T-cell (primary cell): ENCODE results near the gene TENM4. TPM values are rescaled to one million over a fixed set of nuclear protein-coding genes. Genes with fewer than 3 reads are reported as not detected.

Experiments used
- ATAC-seq, 4 experiments: fragments of 200-7000 bp in 3 of 4; fragments of 150-1000 bp in 1 of 4; cut with Tn5 transposase; replicated peaks in 1 of 4; 1 replicate in 3 of 4; 2 replicates in 1 of 4; pipeline ENCODE4 v1.10.0; 2021; ENCODE audit warnings: moderate library complexity in 3 of 4, mild to moderate bottlenecking in 2 of 4, moderate number of reproducible peaks in 1 of 4
- CTCF ChIA-PET, 2 donors: fragments of 300-600 bp; sonication (Branson Sonifier 250); formaldehyde crosslinking; loops; one replicate each; lab custom pipeline; 2022; ENCODE audit warnings: antibody characterized with exemption in 2 of 2; lab: Charles Lee
- POLR2A ChIA-PET, 2 donors: fragments of 300-600 bp; sonication (Branson Sonifier 250); formaldehyde crosslinking; loops; one replicate each; lab custom pipeline; 2022; ENCODE audit warnings: antibody characterized with exemption in 2 of 2; lab: Charles Lee
- DNase-seq, 35 experiments: peaks; one replicate each; pipeline versions ENCODE4 v3.0.0 to v3.0.0-alpha.2; 2013 to 2023
- H3K27ac ChIP-seq: one replicate; pipeline ENCODE4 v1.5.1; 2013; ENCODE audit warnings: low read length
- H3K27me3 ChIP-seq, 2 experiments: replicated peaks in 1 of 2; 1 replicate in 1 of 2; 2 replicates in 1 of 2; pipeline versions ENCODE4 v1.6.1 to v1.7.0; 2013; ENCODE audit warnings: low read length in 1 of 2, mixed read lengths in 1 of 2; ENCODE audit not compliant: control insufficient read depth in 2 of 2, insufficient read depth in 2 of 2; ENCODE audit errors: extremely low read depth in 1 of 2
- H3K36me3 ChIP-seq, 2 donors: 1 replicate in 1 of 2; 2 replicates in 1 of 2; pipeline versions ENCODE4 v1.6.1 to v1.7.0; 2013; ENCODE audit warnings: low read length in 1 of 2; ENCODE audit not compliant: control insufficient read depth in 2 of 2, insufficient read depth in 1 of 2; ENCODE audit errors: extremely low read depth in 1 of 2
- H3K4me1 ChIP-seq, 2 experiments: 1 replicate in 1 of 2; 2 replicates in 1 of 2; pipeline versions ENCODE4 v1.6.1 to v1.7.0; 2013; ENCODE audit warnings: low read length in 2 of 2, mixed read lengths in 1 of 2; ENCODE audit not compliant: insufficient read depth in 2 of 2, control insufficient read depth in 1 of 2; ENCODE audit errors: extremely low read depth in 1 of 2
- H3K4me3 ChIP-seq, 2 donors: 1 replicate in 1 of 2; 2 replicates in 1 of 2; pipeline versions ENCODE4 v1.5.1 to v1.7.0; 2013; ENCODE audit warnings: mild to moderate bottlenecking in 2 of 2, low read length in 1 of 2, moderate library complexity in 1 of 2; ENCODE audit not compliant: control insufficient read depth in 1 of 2; ENCODE audit errors: extremely low read depth in 1 of 2
- H3K9me3 ChIP-seq: 2 replicates; pipeline ENCODE4 v1.7.0; 2013
- H3K27ac Mint-ChIP-seq, 2 donors: one replicate each; pipeline ENCODE4 v1.8.0; 2020 to 2021; ENCODE audit warnings: mild to moderate bottlenecking in 2 of 2, mixed read lengths in 2 of 2
- H3K27me3 Mint-ChIP-seq, 2 donors: one replicate each; pipeline ENCODE4 v1.8.0; 2021 to 2022; ENCODE audit warnings: mixed read lengths in 2 of 2
- H3K36me3 Mint-ChIP-seq: one replicate; pipeline ENCODE4 v1.8.0; 2021; ENCODE audit warnings: mixed read lengths
- H3K4me1 Mint-ChIP-seq, 3 donors: one replicate each; pipeline ENCODE4 v1.8.0; 2020 to 2022; ENCODE audit warnings: mixed read lengths in 3 of 3, mild to moderate bottlenecking in 1 of 3
- H3K4me3 Mint-ChIP-seq, 3 donors: one replicate each; pipeline ENCODE4 v1.8.0; 2020 to 2022; ENCODE audit warnings: mild to moderate bottlenecking in 3 of 3, mixed read lengths in 3 of 3, moderate library complexity in 3 of 3
- H3K9me3 Mint-ChIP-seq, 3 donors: one replicate each; pipeline ENCODE4 v1.8.0; 2020 to 2022; ENCODE audit warnings: mixed read lengths in 3 of 3
- WGBS: methylation state at CpG from one replicate; pipeline ENCODE4 v1.1.5; 2013; ENCODE audit warnings: missing lambda C conversion rate; ENCODE audit not compliant: insufficient coverage; 5-methylcytosine and 5-hydroxymethylcytosine counted together
- total RNA-seq, 35 experiments: library from RNA in 6 of 35; stranded (reverse) in 6 of 35; fragments of 120-200 nt in 1 of 35; gene quantifications; one replicate each; pipeline versions ENCODE4 v1.2.1 to v1.2.4 and lab custom pipeline; 2013 to 2026

Gene TENM4
- total RNA-seq, 5 donors from 2014 or later (not counting 1 experiment from before 2014, with no cell fraction given), result 0.03 to 0.35 (median 0.03) TPM; not detected in 2

GRCh38 chr11:78916759-78917158 is 524.1 kb downstream of the TENM4 start:
- H3K9me3 Mint-ChIP-seq, result peaks cover 0 to 3% (median 0%) of the 10 kb centered on the region in 3 donors
- no peak for ATAC-seq
- Histone ChIP-seq H3K27me3 (peaks cover 0 to 6% of the 10 kb centered on the region in 2 experiments), H3K9me3 (no peaks in the 10 kb centered on the region), H3K4me1 (no peaks in the 10 kb centered on the region), H3K27ac (no peak overlapping the region), H3K4me3 (no peak overlapping the region), H3K36me3 (no peaks in the 10 kb centered on the region)
- POLR2A ChIA-PET, result no interaction called here
- H3K36me3 Mint-ChIP-seq, result no peaks in the 10 kb centered on the region
- no CpG with 5 or more reads among the region's 1 CpG for WGBS
- CTCF ChIA-PET, result no interaction called here
- no peaks in the 10 kb centered on the region for H3K4me1 Mint-ChIP-seq
- peaks cover 2 to 10% of the 10 kb centered on the region in 2 donors for H3K27me3 Mint-ChIP-seq
- DNase-seq, result no peak
- no peak overlapping the region for H3K27ac Mint-ChIP-seq
- H3K4me3 Mint-ChIP-seq, result no peak overlapping the region

DNA sequence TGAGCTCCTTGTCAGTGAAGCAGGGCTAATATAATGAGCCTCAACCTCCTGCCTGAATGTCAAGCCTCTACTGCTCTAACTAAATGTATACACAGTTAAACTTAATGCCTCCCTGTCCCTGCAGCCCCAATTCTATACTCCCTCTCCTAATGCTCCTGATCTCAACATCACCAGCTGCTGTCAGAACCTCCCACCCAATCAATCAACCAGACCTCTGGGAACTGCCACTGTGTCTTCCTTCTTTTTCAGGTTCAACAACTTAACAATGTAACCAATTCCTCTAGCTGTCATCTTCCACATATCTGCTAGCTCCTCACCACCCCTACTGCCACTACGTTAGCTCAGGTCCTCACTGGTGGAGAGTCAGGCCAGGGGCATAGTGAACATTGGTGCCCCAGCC is 526.3 kb downstream of the TENM4 start:
- ChIA-PET CTCF (interaction anchor here in 1 of 2 donors (0.7 kb wide), 1 partner anchor 121 kb away, joined by 3 read pairs; no protein-coding TSS in a partner anchor), POLR2A (no interaction called here)
- H3K27ac ChIP-seq, result no peak overlapping the region
- Mint-ChIP-seq H3K4me3 (no peak overlapping the region), H3K36me3 (no peaks in the 10 kb centered on the region), H3K27ac (no peak overlapping the region), H3K27me3 (peaks cover 0 to 4% of the 10 kb centered on the region in 2 donors), H3K9me3 (peaks cover 0 to 3% (median 0%) of the 10 kb centered on the region in 3 donors), H3K4me1 (no peaks in the 10 kb centered on the region)
- H3K9me3 ChIP-seq, result no peaks in the 10 kb centered on the region
- H3K4me3 ChIP-seq, result no peak overlapping the region
- no peak for ATAC-seq
- WGBS, result 11% methylated on average over 1 of the region's 1 CpG
- H3K36me3 ChIP-seq, result no peaks in the 10 kb centered on the region
- no peak for DNase-seq
- H3K4me1 ChIP-seq, result no peaks in the 10 kb centered on the region
- H3K27me3 ChIP-seq, result peaks cover 0 to 7% of the 10 kb centered on the region in 2 experiments

GRCh38 chr11:78912778-78913177 is 528.1 kb downstream of the TENM4 start:
- no peak overlapping the region for H3K27ac Mint-ChIP-seq

GRCh38 chr11:78910322-78910721 is 530.5 kb downstream of the TENM4 start:
- no peak overlapping the region for H3K27ac Mint-ChIP-seq
- no peak for DNase-seq
- H3K4me1 Mint-ChIP-seq, result no peaks in the 10 kb centered on the region
- CTCF ChIA-PET, result no interaction called here
- WGBS, result 93% methylated on average over 3 of the region's 4 CpGs
- Histone ChIP-seq H3K4me3 (no peak overlapping the region), H3K27ac (no peak overlapping the region), H3K27me3 (peaks cover 0 to 7% of the 10 kb centered on the region in 2 experiments), H3K4me1 (no peaks in the 10 kb centered on the region), H3K36me3 (no peaks in the 10 kb centered on the region), H3K9me3 (no peaks in the 10 kb centered on the region)
- POLR2A ChIA-PET, result no interaction called here
- no peak for ATAC-seq
- no peak overlapping the region for H3K4me3 Mint-ChIP-seq
- H3K9me3 Mint-ChIP-seq, result peaks cover 0 to 3% (median 0%) of the 10 kb centered on the region in 3 donors
- no peaks in the 10 kb centered on the region for H3K36me3 Mint-ChIP-seq
- H3K27me3 Mint-ChIP-seq, result peaks cover 4% of the 10 kb centered on the region in 2 donors

More at GRCh38 chr11:78912778-78913177, 528.1 kb downstream of the TENM4 start:
- no CpG with 5 or more reads among the region's 4 CpGs for WGBS
- Histone ChIP-seq H3K36me3 (no peaks in the 10 kb centered on the region), H3K4me3 (no peak overlapping the region), H3K4me1 (no peaks in the 10 kb centered on the region), H3K27ac (no peak overlapping the region), H3K9me3 (no peaks in the 10 kb centered on the region), H3K27me3 (peaks cover 0 to 7% of the 10 kb centered on the region in 2 experiments)
- Mint-ChIP-seq H3K4me3 (no peak overlapping the region), H3K36me3 (no peaks in the 10 kb centered on the region), H3K27me3 (peaks cover 0 to 4% of the 10 kb centered on the region in 2 donors), H3K4me1 (no peaks in the 10 kb centered on the region), H3K9me3 (peaks cover 0 to 3% (median 0%) of the 10 kb centered on the region in 3 donors)
- ChIA-PET CTCF (no interaction called here), POLR2A (no interaction called here)
- no peak for DNase-seq
- no peak for ATAC-seq

DNA sequence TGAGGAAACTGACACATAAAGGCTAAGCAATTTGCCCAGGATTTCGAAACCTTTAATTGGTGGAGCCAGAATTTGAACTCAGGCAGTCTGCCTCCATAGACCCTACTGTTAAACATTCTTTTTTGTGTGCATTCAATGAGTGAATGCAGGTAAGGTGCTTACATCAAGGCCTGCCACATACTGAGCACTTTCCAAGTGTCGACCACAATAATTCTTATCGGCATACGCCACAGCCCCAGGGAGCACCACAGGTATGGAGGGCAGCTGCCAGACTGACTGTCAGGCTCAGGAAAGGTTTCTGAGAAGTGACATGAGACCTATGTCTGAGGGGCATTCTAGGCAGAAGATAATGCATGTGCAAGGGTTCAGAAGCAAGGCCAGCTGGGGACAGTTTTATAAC is 531.4 kb downstream of the TENM4 start:
- ATAC-seq (no peak), DNase-seq (no peak)
- Histone ChIP-seq H3K27ac (no peak overlapping the region), H3K27me3 (peaks cover 0 to 7% of the 10 kb centered on the region in 2 experiments), H3K4me1 (no peaks in the 10 kb centered on the region), H3K9me3 (no peaks in the 10 kb centered on the region), H3K36me3 (no peaks in the 10 kb centered on the region), H3K4me3 (no peak overlapping the region)
- no peak overlapping the region for H3K27ac Mint-ChIP-seq
- CTCF ChIA-PET, result no interaction called here
- H3K9me3 Mint-ChIP-seq, result no peaks in the 10 kb centered on the region
- 83% methylated on average over 4 of the region's 4 CpGs for WGBS
- POLR2A ChIA-PET, result no interaction called here
- no peaks in the 10 kb centered on the region for H3K4me1 Mint-ChIP-seq
- H3K36me3 Mint-ChIP-seq, result no peaks in the 10 kb centered on the region
- H3K4me3 Mint-ChIP-seq, result no peak overlapping the region
- peaks cover 4% of the 10 kb centered on the region in 2 donors for H3K27me3 Mint-ChIP-seq

GRCh38 chr11:78907636-78908035 is 533.2 kb downstream of the TENM4 start:
- Mint-ChIP-seq H3K27me3 (peaks cover 4 to 5% of the 10 kb centered on the region in 2 donors), H3K27ac (no peak overlapping the region), H3K4me3 (no peak overlapping the region), H3K4me1 (no peaks in the 10 kb centered on the region), H3K36me3 (no peaks in the 10 kb centered on the region), H3K9me3 (no peaks in the 10 kb centered on the region)
- H3K4me3 ChIP-seq, result no peak overlapping the region
- ChIA-PET POLR2A (no interaction called here), CTCF (no interaction called here)
- no peak for DNase-seq
- no peaks in the 10 kb centered on the region for H3K9me3 ChIP-seq
- ATAC-seq, result no peak
- H3K27me3 ChIP-seq, result peaks cover 0 to 13% of the 10 kb centered on the region in 2 experiments
- H3K36me3 ChIP-seq, result no peaks in the 10 kb centered on the region
- H3K4me1 ChIP-seq, result no peaks in the 10 kb centered on the region
- 93% methylated on average over 3 of the region's 4 CpGs for WGBS
- H3K27ac ChIP-seq, result no peak overlapping the region

DNA sequence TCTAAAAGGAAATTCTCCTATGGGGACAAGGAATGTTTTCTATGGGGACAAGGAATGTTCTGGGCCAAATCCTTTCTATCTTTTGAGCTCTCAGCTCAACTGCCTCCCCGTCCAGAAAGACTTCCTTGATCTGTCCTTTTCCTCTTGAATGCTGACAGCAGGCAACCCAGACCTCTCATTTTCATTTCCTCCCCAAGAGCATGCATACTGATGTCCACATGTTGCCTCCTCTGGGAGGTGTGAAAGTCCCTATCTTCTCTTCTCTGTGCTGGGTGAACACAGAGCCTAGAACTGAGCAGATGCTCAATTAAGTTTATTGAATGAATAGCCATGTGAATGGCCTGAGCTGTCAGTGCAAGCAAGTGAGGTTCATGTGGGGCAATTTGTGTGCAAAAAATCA is 534.3 kb downstream of the TENM4 start:
- H3K36me3 Mint-ChIP-seq, result no peaks in the 10 kb centered on the region
- 17% methylated on average over 1 of the region's 1 CpG for WGBS
- no peaks in the 10 kb centered on the region for H3K4me1 ChIP-seq
- ChIA-PET CTCF (no interaction called here), POLR2A (no interaction called here)
- H3K9me3 ChIP-seq, result no peaks in the 10 kb centered on the region
- no peaks in the 10 kb centered on the region for H3K4me1 Mint-ChIP-seq
- no peak for DNase-seq
- no peak for ATAC-seq
- no peak overlapping the region for H3K4me3 ChIP-seq
- H3K27me3 ChIP-seq, result peaks cover 0 to 9% of the 10 kb centered on the region in 2 experiments
- H3K36me3 ChIP-seq, result no peaks in the 10 kb centered on the region
- H3K9me3 Mint-ChIP-seq, result no peaks in the 10 kb centered on the region
- peaks cover 7 to 12% of the 10 kb centered on the region in 2 donors for H3K27me3 Mint-ChIP-seq
- no peak overlapping the region for H3K4me3 Mint-ChIP-seq
- no peak overlapping the region for H3K27ac ChIP-seq
- H3K27ac Mint-ChIP-seq, result no peak overlapping the region
